GM19193 (cell line): Measurements from ENCODE around the gene TM9SF2.
A peak's percentile ranks its signal among the peaks of the same experiment; 100 is the strongest.

Experiments
- POLR2A ChIP-seq: IDR thresholded peaks from 4 replicates; pipeline ENCODE4 v1.6.1; 2011; ENCODE audit not compliant: insufficient read depth, insufficient read length; ENCODE audit errors: extremely low read depth

Gene TM9SF2

GRCh38 chr13:99556867-99557443 lies 55.7 kb downstream of the TM9SF2 start:
- no peak for TF ChIP-seq POLR2A

GRCh38 chr13:99558570-99559180 lies 57.4 kb downstream of the TM9SF2 start:
- no peak for TF ChIP-seq POLR2A

GRCh38 chr13:99559560-99559959 lies 58.3 kb downstream of the TM9SF2 start:
- no peak for TF ChIP-seq POLR2A

GRCh38 chr13:99563404-99563803 lies 62.1 kb downstream of the TM9SF2 start:
- no peak for TF ChIP-seq POLR2A

GRCh38 chr13:99564386-99564785 lies 63.1 kb downstream of the TM9SF2 start:
- no peak for TF ChIP-seq POLR2A

GRCh38 chr13:99565478-99566124 lies 64.3 kb downstream of the TM9SF2 start:
- TF ChIP-seq POLR2A, result peak; percentile 23

GRCh38 chr13:99566125-99567083 lies 65.1 kb downstream of the TM9SF2 start:
- TF ChIP-seq POLR2A, result no peak

- TF ChIP-seq POLR2A, result no peak
Observed at GRCh38 chr13:99572131-99572530, 70.9 kb downstream of the TM9SF2 start.

- no peak for TF ChIP-seq POLR2A
Observed at GRCh38 chr13:99572921-99573320, 71.6 kb downstream of the TM9SF2 start.

- no peak for TF ChIP-seq POLR2A
Observed at GRCh38 chr13:99575376-99576120, 74.3 kb downstream of the TM9SF2 start.

GRCh38 chr13:99577934-99578917 lies 77.0 kb downstream of the TM9SF2 start:
- TF ChIP-seq POLR2A, result no peak

GRCh38 chr13:99580500-99581268 lies 79.4 kb downstream of the TM9SF2 start:
- no peak for TF ChIP-seq POLR2A

- TF ChIP-seq POLR2A, result no peak
Observed at GRCh38 chr13:99582511-99582910, 81.2 kb downstream of the TM9SF2 start.
